ENCODE data around the gene TLE3.

- TF ChIP-seq POLR2A (IDR thresholded peaks at IDR 0.05): no peak
- TF ChIP-seq POLR2AphosphoS5 (IDR thresholded peaks at IDR 0.05): no peak
- TF ChIP-seq CTCF (IDR thresholded peaks at IDR 0.05): no peak
Observed at GRCh38 chr15:70089692-70089971, 8.1 kb downstream of the TLE3 start.
